Medulla oblongata (tissue), 1 donor: ENCODE data around the gene STK38L.

Source experiments
- DNase-seq: peaks from one replicate; pipeline ENCODE4 v3.0.0-alpha.2; 2015; ENCODE audit errors: extremely low spot score

The STK38L gene

GRCh38 chr12:27316947-27317346, 72.9 kb downstream of the STK38L start:
- no peak for DNase-seq

GRCh38 chr12:27319409-27319808, 75.3 kb downstream of the STK38L start:
- DNase-seq = no peak

GRCh38 chr12:27319848-27320247, 75.8 kb downstream of the STK38L start:
- no peak for DNase-seq

GRCh38 chr12:27324530-27324929, 80.4 kb downstream of the STK38L start:
- peak; percentile 26 for DNase-seq

- DNase-seq = no peak
Measured at GRCh38 chr12:27330846-27331245, 86.8 kb downstream of the STK38L start.

- no peak for DNase-seq
Measured at GRCh38 chr12:27331291-27331926, 87.3 kb downstream of the STK38L start.

- no peak for DNase-seq
Measured at GRCh38 chr12:27331927-27332324, 87.8 kb downstream of the STK38L start.

GRCh38 chr12:27332407-27332713, 88.3 kb downstream of the STK38L start:
- DNase-seq = no peak

- DNase-seq = no peak
Measured at GRCh38 chr12:27332714-27333402, 88.8 kb downstream of the STK38L start, which contains the start of gene BMAL2. Gene BMAL2, plus strand, starts transcription at chr12:27332836. Its CDS starts 237 bp downstream, at chr12:27333073.

- no peak for DNase-seq
Measured at GRCh38 chr12:27333403-27334009, 89.4 kb downstream of the STK38L start.

- DNase-seq = no peak
Measured at GRCh38 chr12:27334042-27334720, 90.1 kb downstream of the STK38L start.

GRCh38 chr12:27334721-27335082, 90.6 kb downstream of the STK38L start:
- DNase-seq = no peak

- no peak for DNase-seq
Measured at GRCh38 chr12:27335364-27336281, 91.5 kb downstream of the STK38L start.

- DNase-seq = no peak
Measured at GRCh38 chr12:27336282-27336653, 92.2 kb downstream of the STK38L start.

GRCh38 chr12:27337376-27337775, 93.3 kb downstream of the STK38L start:
- no peak for DNase-seq

- no peak for DNase-seq
Measured at GRCh38 chr12:27338473-27338872, 94.4 kb downstream of the STK38L start.

GRCh38 chr12:27340971-27341370, 96.9 kb downstream of the STK38L start:
- DNase-seq = no peak

GRCh38 chr12:27342536-27342935, 98.5 kb downstream of the STK38L start:
- peak; percentile 23 for DNase-seq

- no peak for DNase-seq
Measured at GRCh38 chr12:27343255-27344000, 99.3 kb downstream of the STK38L start.

- DNase-seq = no peak
Measured at GRCh38 chr12:27344246-27344645, 100.2 kb downstream of the STK38L start.

- DNase-seq = no peak
Measured at GRCh38 chr12:27344760-27345159, 100.7 kb downstream of the STK38L start.
